Epithelial cell of prostate (primary cell): ENCODE measurements around the gene CACNA1I.

Source experiments
- DNase-seq: peaks from one replicate; pipeline ENCODE4 v3.0.0-alpha.2; 2011; ENCODE audit warnings: low read depth, low spot score
- H3K27ac ChIP-seq: fragments of 450-650 bp; 2 replicates; pipeline ENCODE4 v1.5.1; 2017; ENCODE audit warnings: mild to moderate bottlenecking

CACNA1I gene

DNA sequence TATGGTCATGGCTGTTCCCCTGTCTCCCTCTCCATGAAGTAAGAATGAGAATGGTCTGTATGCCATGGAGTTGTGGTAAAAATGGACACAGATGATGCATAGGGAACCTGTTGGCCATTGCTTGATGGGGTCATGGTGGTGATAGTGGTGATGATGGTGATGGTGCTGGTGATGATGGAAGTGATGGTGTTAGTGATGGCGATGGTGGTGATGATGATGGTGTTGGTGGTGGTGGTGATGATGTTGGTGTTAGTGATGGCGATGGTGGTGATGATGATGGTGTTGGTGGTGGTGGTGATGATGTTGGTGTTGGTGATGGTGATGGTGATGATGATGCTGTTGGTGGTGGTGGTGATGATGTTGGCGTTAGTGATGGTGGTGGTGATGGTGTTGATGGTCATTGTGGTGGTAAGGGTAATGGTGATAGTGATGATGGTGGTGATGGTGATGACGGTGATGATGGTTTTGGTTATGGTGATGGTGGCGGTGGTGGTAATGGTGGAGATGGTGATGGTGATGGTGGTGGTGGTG is 5.1 kb upstream of the CACNA1I start:
- no peak for DNase-seq

DNA sequence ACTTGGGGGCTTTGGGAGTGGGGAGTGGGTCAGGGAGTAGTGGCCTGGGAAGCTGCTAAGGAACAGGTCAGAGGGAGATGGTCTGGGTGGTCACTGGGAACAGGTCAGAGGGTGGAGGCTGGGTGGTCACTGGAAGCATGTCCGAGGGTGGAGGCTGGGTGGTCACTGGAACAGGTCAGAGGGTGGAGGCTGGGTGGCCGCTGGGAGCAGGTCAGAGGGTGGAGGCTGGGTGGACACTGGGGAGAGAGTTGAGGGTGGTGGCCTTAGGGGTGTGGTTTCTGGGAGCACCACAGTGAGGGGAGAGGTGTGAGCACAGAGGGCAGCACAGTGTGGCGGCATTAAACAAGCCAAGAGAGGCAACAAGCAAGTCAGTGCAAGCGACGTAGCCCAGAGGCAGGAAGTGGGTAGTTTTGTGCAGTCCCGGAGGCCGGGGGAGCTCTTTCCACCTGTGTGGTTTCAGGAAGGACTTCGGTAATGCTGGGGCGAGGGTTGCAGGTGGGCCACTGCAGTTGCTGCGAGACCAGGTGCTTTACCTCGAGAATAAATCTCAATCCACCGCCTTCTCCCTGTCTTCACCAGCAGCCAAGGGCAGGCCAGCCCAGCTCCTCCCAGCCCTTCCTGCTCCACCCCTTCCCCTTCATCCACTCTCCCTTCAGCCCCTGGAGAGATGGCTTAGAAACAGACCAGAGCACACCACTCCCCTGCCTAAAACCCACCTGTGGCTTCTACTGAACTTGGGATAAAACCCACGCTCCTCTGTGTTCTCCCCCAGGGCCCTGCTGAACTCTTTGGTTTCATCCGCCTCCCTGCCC is 3.2 kb upstream of the CACNA1I start:
- no peak overlapping the region for H3K27ac ChIP-seq
- DNase-seq = peak; percentile 12

More for the DNA sequence above, 5.1 kb upstream of the CACNA1I start:
- H3K27ac ChIP-seq = no peak overlapping the region

- DNase-seq = no peak
Observed at GRCh38 chr22:39568278-39568981, 2.1 kb upstream of the CACNA1I start.

GRCh38 chr22:39569066-39569465 is 1.5 kb upstream of the CACNA1I start:
- DNase-seq = no peak
- no peak overlapping the region for H3K27ac ChIP-seq

More at GRCh38 chr22:39568278-39568981, 2.1 kb upstream of the CACNA1I start:
- H3K27ac ChIP-seq = no peak overlapping the region

DNA sequence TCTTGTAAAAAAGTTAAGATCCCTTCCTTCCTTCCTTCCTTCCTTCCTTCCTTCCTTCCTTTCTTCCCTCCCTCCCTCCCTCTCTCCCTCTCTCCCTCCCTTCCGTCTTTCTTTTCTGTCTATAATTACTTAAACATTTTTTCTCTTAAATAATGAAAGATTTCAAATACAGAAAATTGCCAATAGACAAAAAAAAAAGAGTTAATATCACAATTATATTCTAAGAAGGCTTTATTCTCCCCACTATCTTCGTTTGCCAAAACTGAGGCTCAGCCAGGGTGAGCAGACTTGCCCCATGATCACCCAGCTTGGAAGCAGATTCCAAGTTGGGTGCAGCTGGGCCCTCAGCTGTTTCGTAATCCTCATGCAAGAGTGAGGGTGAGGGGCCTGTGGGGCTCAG is 327 bp upstream of the CACNA1I start:
- no peak overlapping the region for H3K27ac ChIP-seq
- DNase-seq = no peak

GRCh38 chr22:39571538-39571937 is 985 bp downstream of the CACNA1I start:
- no peak overlapping the region for H3K27ac ChIP-seq
- no peak for DNase-seq

- no peak overlapping the region for H3K27ac ChIP-seq
- peak; percentile 55 for DNase-seq
Observed at GRCh38 chr22:39574779-39575551, 4.4 kb downstream of the CACNA1I start.

- H3K27ac ChIP-seq = no peak overlapping the region
- DNase-seq = no peak
Observed at GRCh38 chr22:39575552-39575825, 4.9 kb downstream of the CACNA1I start.

DNA sequence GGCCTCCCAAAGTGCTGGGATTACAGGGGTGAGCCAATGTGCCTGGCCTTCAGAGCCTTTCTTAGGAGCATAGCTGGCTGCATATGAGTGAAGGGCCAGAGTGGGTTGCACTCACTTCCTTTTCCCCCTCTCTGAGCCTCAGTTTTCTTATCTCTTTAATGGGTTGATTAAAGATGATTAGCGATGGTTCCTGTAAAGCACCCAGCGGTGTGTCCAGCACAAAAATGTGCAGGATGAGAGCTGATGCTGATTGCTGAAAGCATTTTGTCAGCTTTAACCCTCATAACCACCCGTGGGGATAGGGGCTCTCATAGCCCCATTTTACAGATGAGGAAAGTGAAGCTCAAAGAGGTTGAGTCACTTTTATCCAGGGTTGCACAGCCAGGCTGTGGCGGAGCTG is 5.5 kb downstream of the CACNA1I start:
- H3K27ac ChIP-seq = no peak overlapping the region
- DNase-seq = no peak

GRCh38 chr22:39577366-39577765 is 6.8 kb downstream of the CACNA1I start:
- no peak for DNase-seq
- H3K27ac ChIP-seq = no peak overlapping the region

- DNase-seq = no peak
- no peak overlapping the region for H3K27ac ChIP-seq
Observed at GRCh38 chr22:39577900-39578299, 7.3 kb downstream of the CACNA1I start.

GRCh38 chr22:39580006-39580441 is 9.5 kb downstream of the CACNA1I start:
- DNase-seq = no peak

DNA sequence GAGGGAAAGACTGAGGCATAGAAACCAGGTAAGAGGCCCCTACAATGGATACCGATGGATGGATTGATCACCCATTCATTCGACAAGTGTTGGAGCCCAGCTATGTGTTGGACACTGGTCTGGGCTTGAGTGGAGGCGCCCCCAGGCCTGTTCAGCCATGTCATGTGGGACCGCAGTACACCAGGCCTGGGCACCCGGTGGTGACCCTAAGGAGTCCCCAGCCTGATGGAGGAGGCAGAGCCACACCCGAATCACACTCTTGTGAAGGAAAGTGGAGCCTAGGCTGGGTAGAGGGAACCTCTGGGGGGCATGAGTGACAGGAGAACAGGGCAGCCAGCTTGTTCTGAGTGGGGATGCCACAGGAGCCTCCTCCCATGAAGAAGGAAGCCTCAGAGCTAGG is 10.2 kb downstream of the CACNA1I start:
- no peak for DNase-seq
- H3K27ac ChIP-seq = no peak overlapping the region

More at GRCh38 chr22:39580006-39580441, 9.5 kb downstream of the CACNA1I start:
- no peak overlapping the region for H3K27ac ChIP-seq

- DNase-seq = no peak
- no peak overlapping the region for H3K27ac ChIP-seq
Observed at GRCh38 chr22:39581303-39581702, 10.8 kb downstream of the CACNA1I start.

- no peak overlapping the region for H3K27ac ChIP-seq
- no peak for DNase-seq
Observed at GRCh38 chr22:39583066-39583667, 12.6 kb downstream of the CACNA1I start.

DNA sequence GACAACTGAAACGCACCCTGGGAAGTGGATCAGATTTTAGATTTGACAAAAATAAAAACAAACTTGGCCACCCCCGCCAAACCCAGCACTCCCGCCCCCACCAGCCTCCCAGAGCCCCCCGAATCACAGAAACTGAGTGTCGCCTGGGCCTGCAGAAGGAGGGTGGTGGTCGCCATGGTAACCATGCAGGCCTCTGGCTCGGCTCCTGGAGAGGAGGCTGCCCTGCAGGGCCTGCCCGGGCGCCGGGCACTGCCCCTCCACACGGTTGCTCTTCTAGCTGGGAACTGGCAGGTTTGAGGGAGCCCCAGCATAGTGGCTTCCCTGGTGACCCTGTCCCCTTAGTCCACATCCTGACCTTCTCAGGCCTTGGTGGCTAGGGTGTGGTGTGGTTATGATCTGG is 19.3 kb downstream of the CACNA1I start:
- no peak overlapping the region for H3K27ac ChIP-seq
- no peak for DNase-seq

DNA sequence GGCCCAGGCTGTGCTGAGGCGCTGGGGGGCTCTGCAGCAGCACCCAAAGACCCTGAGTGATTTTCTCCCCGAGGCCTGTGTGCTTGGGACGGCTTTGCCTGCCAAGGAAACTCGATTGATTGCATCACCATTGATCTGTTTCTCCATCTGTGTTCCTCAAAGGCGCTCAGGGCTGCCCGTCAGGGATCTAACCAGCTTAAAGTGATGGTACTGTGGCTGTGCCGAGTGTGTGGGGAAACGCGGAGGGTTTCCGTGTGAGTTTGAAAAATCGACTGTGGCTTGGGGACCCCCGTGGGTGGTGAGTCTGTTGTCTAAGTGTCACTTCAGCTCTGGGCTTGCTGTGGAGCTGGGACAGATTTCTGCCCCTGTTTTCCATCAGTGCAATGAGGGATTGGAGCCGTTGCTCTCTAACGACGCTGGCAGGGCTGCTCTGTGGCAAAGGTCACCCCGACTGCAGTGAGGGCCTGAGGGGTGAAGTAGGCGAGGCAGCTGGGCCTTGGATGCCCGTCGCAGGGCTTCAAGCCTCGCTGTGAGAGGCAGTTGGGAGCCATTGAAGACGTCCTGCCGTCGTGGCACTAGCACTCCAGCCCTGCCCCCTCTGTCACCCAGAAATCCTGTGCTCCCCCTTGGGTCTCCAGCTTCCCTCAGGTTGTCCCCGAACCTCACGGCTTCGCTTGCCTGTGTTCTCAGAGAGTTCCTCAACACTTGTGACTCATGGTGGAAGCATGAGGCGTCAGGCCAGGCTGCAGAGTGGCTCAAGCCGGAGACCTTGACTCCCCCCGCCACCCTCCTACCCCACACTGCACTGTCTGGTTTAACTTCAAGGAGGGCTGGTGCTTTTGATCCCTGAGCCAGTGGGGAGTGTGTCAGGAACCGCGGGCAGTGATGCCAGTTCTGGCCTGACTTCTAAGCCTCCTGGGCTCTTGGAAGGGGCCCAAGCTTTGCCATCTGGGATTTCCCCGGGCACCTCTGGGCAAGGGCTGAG is 21.8 kb downstream of the CACNA1I start:
- no peak for DNase-seq
- no peak overlapping the region for H3K27ac ChIP-seq

GRCh38 chr22:39593066-39593930 is 22.7 kb downstream of the CACNA1I start:
- no peak for DNase-seq
- H3K27ac ChIP-seq = no peak overlapping the region
